Tibial artery (tissue), 4 donors: Measurements from ENCODE around the gene PCIF1.
A peak's percentile ranks its signal among the peaks of the same experiment; 100 is the strongest.

Experiments
- DNase-seq, 2 donors: peaks; one replicate each; pipeline ENCODE4 v3.0.0-alpha.2; 2019
- H3K27ac ChIP-seq, 2 donors: fragments of 200-600 bp; sonication (generic) in 1 of 2; 1 replicate in 1 of 2; 2 replicates in 1 of 2; pipeline ENCODE4 v1.5.1; 2018 to 2019; ENCODE audit warnings: mild to moderate bottlenecking in 1 of 2
- H3K27me3 ChIP-seq, 2 donors: fragments of 200-600 bp; sonication (generic) in 1 of 2; one replicate each; pipeline versions ENCODE4 v1.5.1 to v1.6.0; 2016 to 2019
- H3K36me3 ChIP-seq, 3 donors: fragments of 200-600 bp; sonication (generic) in 2 of 3; one replicate each; pipeline ENCODE4 v1.5.1; 2016 to 2019; ENCODE audit warnings: mild to moderate bottlenecking in 2 of 3
- H3K4me1 ChIP-seq, 4 donors: fragments of 200-600 bp; sonication (generic) in 2 of 4; 1 replicate in 3 of 4; 2 replicates in 1 of 4; pipeline ENCODE4 v1.5.1; 2016 to 2019
- H3K4me3 ChIP-seq, 2 donors: fragments of 200-600 bp; sonication (generic) in 1 of 2; 1 replicate in 1 of 2; 2 replicates in 1 of 2; pipeline ENCODE4 v1.5.1; 2018 to 2019; ENCODE audit warnings: mild to moderate bottlenecking in 2 of 2
- H3K9me3 ChIP-seq, 3 donors: fragments of 200-600 bp; sonication (generic) in 1 of 3; one replicate each; pipeline ENCODE4 v1.5.1; 2016 to 2019
- intact Hi-C: fragments of 100-400 bp; cut with DNase I; formaldehyde crosslinking; loops from one replicate; pipeline ENCODE4 v1.15.0; 2023; ENCODE audit warnings: low total_unique reads
- TF ChIP-seq, protein P1 (sequence below), 2 experiments: fragments of 200-600 bp in 1 of 2; fragments of 450-650 bp in 1 of 2; IDR thresholded peaks; one replicate each; pipeline ENCODE4 v1.5.1; 2017 to 2019; ENCODE audit warnings: antibody characterized with exemption in 2 of 2, mild to moderate bottlenecking in 1 of 2, moderate library complexity in 1 of 2

PCIF1 gene

DNA sequence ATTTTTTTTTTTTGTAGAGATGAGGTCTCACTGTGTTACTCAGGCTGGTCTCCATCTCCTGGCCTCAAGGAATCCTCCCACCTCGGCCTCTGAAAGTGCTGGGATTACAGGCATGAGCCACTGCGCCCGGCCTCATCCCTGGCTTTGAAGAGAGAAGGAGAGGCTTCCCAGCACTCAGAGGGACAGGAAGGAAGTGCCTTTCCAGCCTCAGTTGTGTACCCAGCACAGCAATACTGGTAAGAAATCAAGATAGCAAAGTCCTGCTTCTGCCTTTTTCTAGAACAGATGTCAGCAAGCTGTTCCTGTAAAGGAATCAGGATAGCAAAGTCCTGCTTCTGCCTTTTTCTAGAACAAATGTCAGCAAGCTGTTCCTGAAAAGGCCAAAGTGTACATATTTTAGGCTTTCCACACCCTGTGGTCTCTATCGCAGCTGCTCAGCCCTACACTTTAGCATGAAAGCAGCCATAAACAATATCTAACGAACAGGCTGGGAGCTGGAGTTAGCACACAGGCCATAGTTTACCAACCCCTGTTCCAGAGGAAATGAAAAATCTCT is 16.2 kb upstream of the PCIF1 start:
- peak overlapping the region; percentile 10 to 32 for H3K27ac ChIP-seq
- intact Hi-C loops = no loop called here
- peaks cover 0 to 28% (median 5%) of the 10 kb centered on the region in 4 donors for H3K4me1 ChIP-seq

DNA sequence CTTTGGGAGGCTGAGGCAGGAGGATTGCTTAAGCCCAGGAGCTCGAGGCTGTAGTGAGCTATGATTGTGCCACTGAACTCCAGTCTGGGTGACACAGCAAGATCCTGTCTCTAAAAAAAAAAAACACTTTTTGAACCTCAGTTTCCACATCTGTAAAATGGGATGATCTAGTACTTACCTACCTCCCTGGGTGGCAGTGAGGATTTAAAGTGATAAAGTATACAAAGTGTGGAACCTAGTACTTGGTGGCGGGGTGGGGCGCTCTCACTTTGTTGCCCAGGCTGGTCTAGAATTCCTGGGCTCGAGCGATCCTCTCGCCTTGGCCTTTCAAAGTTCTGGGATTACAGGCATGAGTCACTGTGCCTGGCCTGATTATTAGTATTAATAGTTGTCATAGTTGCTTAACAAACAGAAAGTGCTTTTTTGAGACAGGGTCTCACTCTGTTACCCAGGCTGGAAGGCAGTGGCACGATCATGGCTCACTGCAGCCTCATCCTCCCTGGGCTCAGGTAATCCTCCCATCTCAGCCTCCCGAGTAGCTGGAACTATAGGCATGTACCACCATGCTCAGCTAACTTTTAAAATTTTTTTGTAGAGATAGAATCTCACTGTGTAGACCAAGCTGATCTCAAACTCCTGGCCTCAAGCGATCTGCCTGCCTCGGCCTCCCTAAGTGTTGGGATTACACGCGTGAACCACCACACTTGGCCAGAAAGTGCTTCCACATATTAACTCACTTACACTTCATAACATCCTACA is 15.5 kb upstream of the PCIF1 start:
- Histone ChIP-seq H3K4me3 (no peak overlapping the region), H3K27ac (peak overlapping the region; percentile 10 to 32), H3K36me3 (no peaks in the 10 kb centered on the region), H3K9me3 (no peaks in the 10 kb centered on the region), H3K4me1 (peaks cover 0 to 32% (median 6%) of the 10 kb centered on the region in 4 donors), H3K27me3 (peaks cover 0 to 12% of the 10 kb centered on the region in 2 donors)
- TF ChIP-seq, protein P1, sequence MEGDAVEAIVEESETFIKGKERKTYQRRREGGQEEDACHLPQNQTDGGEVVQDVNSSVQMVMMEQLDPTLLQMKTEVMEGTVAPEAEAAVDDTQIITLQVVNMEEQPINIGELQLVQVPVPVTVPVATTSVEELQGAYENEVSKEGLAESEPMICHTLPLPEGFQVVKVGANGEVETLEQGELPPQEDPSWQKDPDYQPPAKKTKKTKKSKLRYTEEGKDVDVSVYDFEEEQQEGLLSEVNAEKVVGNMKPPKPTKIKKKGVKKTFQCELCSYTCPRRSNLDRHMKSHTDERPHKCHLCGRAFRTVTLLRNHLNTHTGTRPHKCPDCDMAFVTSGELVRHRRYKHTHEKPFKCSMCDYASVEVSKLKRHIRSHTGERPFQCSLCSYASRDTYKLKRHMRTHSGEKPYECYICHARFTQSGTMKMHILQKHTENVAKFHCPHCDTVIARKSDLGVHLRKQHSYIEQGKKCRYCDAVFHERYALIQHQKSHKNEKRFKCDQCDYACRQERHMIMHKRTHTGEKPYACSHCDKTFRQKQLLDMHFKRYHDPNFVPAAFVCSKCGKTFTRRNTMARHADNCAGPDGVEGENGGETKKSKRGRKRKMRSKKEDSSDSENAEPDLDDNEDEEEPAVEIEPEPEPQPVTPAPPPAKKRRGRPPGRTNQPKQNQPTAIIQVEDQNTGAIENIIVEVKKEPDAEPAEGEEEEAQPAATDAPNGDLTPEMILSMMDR (IDR thresholded peaks at IDR 0.05) = no peak
- intact Hi-C loops = no loop called here
- DNase-seq = no peak

More for the DNA sequence above, 16.2 kb upstream of the PCIF1 start:
- Histone ChIP-seq H3K9me3 (no peaks in the 10 kb centered on the region), H3K27me3 (peaks cover 0 to 14% of the 10 kb centered on the region in 2 donors), H3K4me3 (no peak overlapping the region), H3K36me3 (no peaks in the 10 kb centered on the region)
- no peak for DNase-seq
- TF ChIP-seq, protein P1 (IDR thresholded peaks at IDR 0.05) = no peak

DNA sequence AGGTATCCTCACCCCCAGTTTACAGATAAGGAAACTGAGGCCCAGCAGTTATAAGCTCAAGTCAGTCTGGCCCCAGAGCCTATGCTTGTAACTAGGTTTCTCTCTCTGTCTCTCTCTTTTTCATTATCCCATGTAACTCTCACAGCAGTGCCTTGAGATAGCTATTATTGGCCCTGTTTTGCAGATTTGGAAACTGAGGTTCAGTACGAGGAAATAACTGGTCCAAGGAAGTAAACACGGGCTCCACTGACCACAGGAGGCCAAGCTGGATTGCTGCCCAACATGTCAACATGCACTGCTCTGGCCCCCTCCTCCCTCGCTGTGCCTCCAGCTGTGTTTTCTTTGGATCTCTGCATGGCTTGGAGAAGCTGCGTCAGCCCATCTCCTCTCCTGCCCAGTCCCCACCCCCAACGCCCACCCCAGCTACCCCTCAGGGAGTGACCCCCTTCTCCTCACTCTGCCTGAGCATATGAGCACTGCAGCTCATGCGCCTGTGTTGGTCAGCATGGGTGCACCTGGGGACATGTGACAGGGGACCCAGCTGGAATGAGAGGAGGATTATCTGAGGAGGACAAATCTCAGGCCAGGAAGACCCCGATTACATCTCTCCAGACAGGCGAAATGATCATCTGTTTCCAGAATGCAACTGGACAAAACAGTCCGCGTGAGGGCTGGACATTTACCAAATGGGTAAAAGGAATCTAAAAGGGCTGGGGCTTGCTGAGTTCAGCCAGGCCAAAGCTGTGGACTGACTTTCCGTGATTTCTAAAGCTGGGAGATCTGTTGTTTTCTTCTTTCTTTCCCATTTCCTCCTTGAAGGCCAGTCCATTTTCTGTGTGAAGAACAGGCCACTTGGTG is 14.7 kb upstream of the PCIF1 start:
- peaks cover 0 to 12% of the 10 kb centered on the region in 2 donors for H3K27me3 ChIP-seq
- TF ChIP-seq, protein P1 (IDR thresholded peaks at IDR 0.05) = no peak
- H3K4me3 ChIP-seq = no peak overlapping the region
- peak overlapping the region in 1 of 2 donors; percentile 32 for H3K27ac ChIP-seq
- no peaks in the 10 kb centered on the region for H3K9me3 ChIP-seq
- H3K36me3 ChIP-seq = no peaks in the 10 kb centered on the region
- peaks cover 0 to 40% (median 13%) of the 10 kb centered on the region in 4 donors for H3K4me1 ChIP-seq
- DNase-seq = peak; percentile 85
- intact Hi-C loops = no loop called here

DNA sequence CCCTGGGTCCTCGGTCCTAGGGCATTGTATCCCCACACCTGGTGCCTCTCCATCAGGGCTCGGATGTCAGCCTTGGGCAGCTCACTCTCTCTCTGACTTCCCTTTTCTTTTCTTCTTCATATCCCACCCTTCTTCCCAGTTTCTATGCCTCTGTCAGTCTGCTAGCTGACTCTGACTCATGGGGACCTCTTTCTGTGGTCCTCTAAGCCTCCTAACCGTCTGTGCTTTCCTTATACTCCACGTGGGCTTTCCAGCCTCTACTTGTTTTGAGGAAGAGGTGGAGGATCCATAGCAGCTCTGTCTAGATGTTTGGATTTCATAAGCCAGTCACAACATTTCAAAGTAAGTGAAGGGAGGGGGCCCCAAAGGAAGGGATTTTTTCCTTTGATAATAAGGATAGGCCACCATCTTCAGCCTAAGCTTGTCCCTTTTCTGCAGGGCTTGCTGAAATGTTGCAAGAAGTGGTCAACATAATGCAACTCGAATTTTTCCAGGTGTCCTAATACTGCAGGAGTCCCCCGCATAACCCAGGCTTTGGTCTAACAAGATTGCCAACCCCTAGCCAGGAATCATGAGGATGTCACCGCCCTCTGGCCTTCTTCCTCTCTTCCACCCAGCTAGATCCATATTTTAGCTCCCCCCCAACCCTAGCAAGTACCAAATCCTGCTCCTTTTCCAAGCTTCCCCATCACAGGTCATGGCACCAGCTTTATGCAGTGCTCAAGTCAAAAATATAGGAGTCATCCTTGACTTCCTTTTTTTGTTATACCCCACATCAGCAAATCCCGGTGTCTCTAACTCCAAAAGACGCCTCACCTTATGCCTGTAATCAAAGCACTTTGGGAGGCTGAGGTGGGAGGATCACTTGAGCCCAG is 13.8 kb upstream of the PCIF1 start:
- peaks cover 0 to 45% (median 14%) of the 10 kb centered on the region in 4 donors for H3K4me1 ChIP-seq
- no peak for DNase-seq
- no peaks in the 10 kb centered on the region for H3K36me3 ChIP-seq
- H3K4me3 ChIP-seq = no peak overlapping the region
- H3K27me3 ChIP-seq = peaks cover 0 to 12% of the 10 kb centered on the region in 2 donors
- H3K27ac ChIP-seq = peak overlapping the region in 1 of 2 donors; percentile 32
- no peaks in the 10 kb centered on the region for H3K9me3 ChIP-seq
- TF ChIP-seq, protein P1 (IDR thresholded peaks at IDR 0.05) = no peak
- intact Hi-C loops = no loop called here
